Effector memory CD4-positive, alpha-beta T cell (primary cell): ENCODE results near the gene HSD11B1L.

Source experiments
- DNase-seq, 3 donors: peaks; one replicate each; pipeline ENCODE4 v3.0.0-alpha.2; 2020
- H3K27ac ChIP-seq: 2 replicates; pipeline ENCODE4 v1.7.0; 2013; ENCODE audit warnings: mild to moderate bottlenecking, low read length, moderate library complexity; ENCODE audit not compliant: insufficient read depth, poor library complexity, severe bottlenecking
- H3K27me3 ChIP-seq: replicated peaks from 2 replicates; pipeline ENCODE4 v1.7.0; 2013; ENCODE audit warnings: mild to moderate bottlenecking, low read length; ENCODE audit not compliant: insufficient read depth, control insufficient read depth, poor library complexity, severe bottlenecking
- H3K36me3 ChIP-seq: 2 replicates; pipeline ENCODE4 v1.7.0; 2013; ENCODE audit warnings: mild to moderate bottlenecking, low read length, moderate library complexity; ENCODE audit not compliant: control insufficient read depth, insufficient read depth
- H3K4me1 ChIP-seq: 2 replicates; pipeline ENCODE4 v1.7.0; 2013; ENCODE audit warnings: low read length, mild to moderate bottlenecking; ENCODE audit not compliant: control insufficient read depth, insufficient read depth, poor library complexity, severe bottlenecking
- H3K4me3 ChIP-seq: 2 replicates; pipeline ENCODE4 v1.7.0; 2013; ENCODE audit warnings: low read length, low read depth, mild to moderate bottlenecking; ENCODE audit not compliant: insufficient read depth, poor library complexity, severe bottlenecking
- H3K9me3 ChIP-seq: 2 replicates; pipeline ENCODE4 v1.7.0; 2013; ENCODE audit warnings: mild to moderate bottlenecking, low read length, moderate library complexity; ENCODE audit not compliant: control insufficient read depth

The HSD11B1L gene

GRCh38 chr19:5665781-5666513 is 14.9 kb upstream of the HSD11B1L start:
- H3K4me3 ChIP-seq = no peak overlapping the region

GRCh38 chr19:5666921-5667610 is 13.8 kb upstream of the HSD11B1L start:
- DNase-seq = no peak
- no peaks in the 10 kb centered on the region for H3K9me3 ChIP-seq
- no peak overlapping the region for H3K4me3 ChIP-seq
- H3K27me3 ChIP-seq = no peaks in the 10 kb centered on the region
- H3K27ac ChIP-seq = no peak overlapping the region
- H3K36me3 ChIP-seq = peaks cover 71% of the 10 kb centered on the region
- H3K4me1 ChIP-seq = no peaks in the 10 kb centered on the region

More at GRCh38 chr19:5665781-5666513, 14.9 kb upstream of the HSD11B1L start:
- DNase-seq = no peak
- Histone ChIP-seq H3K27ac (no peak overlapping the region), H3K4me1 (no peaks in the 10 kb centered on the region), H3K36me3 (peaks cover 81% of the 10 kb centered on the region), H3K9me3 (no peaks in the 10 kb centered on the region), H3K27me3 (no peaks in the 10 kb centered on the region)

GRCh38 chr19:5667751-5668271 is 13.0 kb upstream of the HSD11B1L start:
- no peaks in the 10 kb centered on the region for H3K9me3 ChIP-seq
- H3K27me3 ChIP-seq = no peaks in the 10 kb centered on the region
- H3K4me1 ChIP-seq = no peaks in the 10 kb centered on the region
- H3K36me3 ChIP-seq = peaks cover 66% of the 10 kb centered on the region
- no peak for DNase-seq
- H3K4me3 ChIP-seq = no peak overlapping the region
- H3K27ac ChIP-seq = no peak overlapping the region

- Histone ChIP-seq H3K9me3 (no peaks in the 10 kb centered on the region), H3K27me3 (no peaks in the 10 kb centered on the region), H3K36me3 (peaks cover 52% of the 10 kb centered on the region), H3K4me1 (no peaks in the 10 kb centered on the region), H3K4me3 (no peak overlapping the region), H3K27ac (no peak overlapping the region)
- DNase-seq = no peak
Observed at GRCh38 chr19:5669212-5669611, 11.6 kb upstream of the HSD11B1L start.

- no peak for DNase-seq
- Histone ChIP-seq H3K4me1 (no peaks in the 10 kb centered on the region), H3K36me3 (peaks cover 28% of the 10 kb centered on the region), H3K27ac (no peak overlapping the region), H3K9me3 (no peaks in the 10 kb centered on the region), H3K27me3 (no peaks in the 10 kb centered on the region), H3K4me3 (no peak overlapping the region)
Observed at GRCh38 chr19:5671600-5671999, 9.2 kb upstream of the HSD11B1L start.

- H3K36me3 ChIP-seq = peaks cover 16% of the 10 kb centered on the region
- no peak overlapping the region for H3K27ac ChIP-seq
- no peaks in the 10 kb centered on the region for H3K27me3 ChIP-seq
- no peaks in the 10 kb centered on the region for H3K4me1 ChIP-seq
- H3K4me3 ChIP-seq = no peak overlapping the region
- no peak for DNase-seq
- H3K9me3 ChIP-seq = no peaks in the 10 kb centered on the region
Observed at GRCh38 chr19:5672708-5673459, 7.9 kb upstream of the HSD11B1L start.

- Histone ChIP-seq H3K27me3 (no peaks in the 10 kb centered on the region), H3K27ac (no peak overlapping the region), H3K9me3 (no peaks in the 10 kb centered on the region), H3K4me3 (no peak overlapping the region), H3K4me1 (no peaks in the 10 kb centered on the region), H3K36me3 (peaks cover 12% of the 10 kb centered on the region)
- DNase-seq = no peak
Observed at GRCh38 chr19:5673752-5674151, 7.1 kb upstream of the HSD11B1L start.

- Histone ChIP-seq H3K27me3 (no peaks in the 10 kb centered on the region), H3K4me1 (peaks cover 3% of the 10 kb centered on the region), H3K27ac (no peak overlapping the region), H3K4me3 (no peak overlapping the region), H3K9me3 (no peaks in the 10 kb centered on the region), H3K36me3 (peaks cover 4% of the 10 kb centered on the region)
- no peak for DNase-seq
Observed at GRCh38 chr19:5674714-5675113, 6.1 kb upstream of the HSD11B1L start.

- Histone ChIP-seq H3K9me3 (no peaks in the 10 kb centered on the region), H3K27ac (no peak overlapping the region), H3K4me3 (no peak overlapping the region), H3K36me3 (no peaks in the 10 kb centered on the region), H3K27me3 (no peaks in the 10 kb centered on the region), H3K4me1 (peaks cover 11% of the 10 kb centered on the region)
- no peak for DNase-seq
Observed at GRCh38 chr19:5676105-5676771, 4.6 kb upstream of the HSD11B1L start.
